ENCODE results near the gene DPPA2.

DPPA2 gene

GRCh38 chr3:109325109-109325508 lies 8.8 kb upstream of the DPPA2 start:
- no peak for TF ChIP-seq CTCF (conservative IDR thresholded peaks at IDR 0.05; ENCODE audit: low read depth, low read length)
- no peak overlapping the region for H3K4me3 ChIP-seq (ENCODE audit: low read length)
- DNase-seq (ENCODE audit: low read depth) = no peak

- DNase-seq (ENCODE audit: low read depth) = no peak
- H3K4me3 ChIP-seq (ENCODE audit: low read length) = no peak overlapping the region
- TF ChIP-seq CTCF (conservative IDR thresholded peaks at IDR 0.05; ENCODE audit: low read depth, low read length) = no peak
These were observed 3.3 kb downstream of the DPPA2 start for GRCh38 chr3:109313061-109313460.

GRCh38 chr3:109297496-109297895 lies 18.8 kb downstream of the DPPA2 start:
- H3K4me3 ChIP-seq (ENCODE audit: low read length) = no peak overlapping the region
- DNase-seq (ENCODE audit: low read depth) = no peak
- TF ChIP-seq CTCF (conservative IDR thresholded peaks at IDR 0.05; ENCODE audit: low read depth, low read length) = no peak

GRCh38 chr3:109284071-109284470 lies 32.2 kb downstream of the DPPA2 start:
- H3K4me3 ChIP-seq (ENCODE audit: low read length) = no peak overlapping the region
- no peak for TF ChIP-seq CTCF (conservative IDR thresholded peaks at IDR 0.05; ENCODE audit: low read depth, low read length)
- DNase-seq (ENCODE audit: low read depth) = no peak

GRCh38 chr3:109278546-109278945 lies 37.8 kb downstream of the DPPA2 start:
- TF ChIP-seq CTCF (conservative IDR thresholded peaks at IDR 0.05; ENCODE audit: low read depth, low read length) = no peak
- DNase-seq (ENCODE audit: low read depth) = no peak
- H3K4me3 ChIP-seq (ENCODE audit: low read length) = no peak overlapping the region

- no peak for DNase-seq (ENCODE audit: low read depth)
- no peak overlapping the region for H3K4me3 ChIP-seq (ENCODE audit: low read length)
- no peak for TF ChIP-seq CTCF (conservative IDR thresholded peaks at IDR 0.05; ENCODE audit: low read depth, low read length)
These were observed 38.2 kb downstream of the DPPA2 start for GRCh38 chr3:109278141-109278540.

GRCh38 chr3:109275702-109276293 lies 40.5 kb downstream of the DPPA2 start:
- peak; percentile 79 for TF ChIP-seq CTCF (conservative IDR thresholded peaks at IDR 0.05; ENCODE audit: low read depth, low read length)
- H3K4me3 ChIP-seq (ENCODE audit: low read length) = no peak overlapping the region
- DNase-seq (ENCODE audit: low read depth) = peak; percentile 18
